ENCODE results near the gene DIS3.
"Not testable (repeated sequence)": the region's sequence is repeated elsewhere in the genome, so short reads cannot be mapped to it uniquely, and the experiment has no call there.

DIS3 gene

GRCh38 chr13:72781451-72782439, at the start of gene DIS3, which contains the start of gene PIBF1:
TSS of gene DIS3 (minus strand) at chr13:72781900. CDS start at chr13:72781832, 68 bp downstream.
TSS of gene PIBF1 (plus strand) at chr13:72782133. CDS start at chr13:72783470, 1,337 bp downstream.
- in situ Hi-C loops (cut with MboI; ENCODE audit: low sequenced_read_pairs), result no loop called here

- in situ Hi-C loops (cut with MboI; ENCODE audit: low sequenced_read_pairs), result no loop called here
Measured at GRCh38 chr13:72823724-72824123, 42.0 kb upstream of the DIS3 start.

- in situ Hi-C loops (cut with MboI; ENCODE audit: low sequenced_read_pairs), result no loop called here
Measured at GRCh38 chr13:72823081-72823480, 41.4 kb upstream of the DIS3 start.

GRCh38 chr13:72820898-72821279, 39.2 kb upstream of the DIS3 start:
- in situ Hi-C loops (cut with MboI; ENCODE audit: low sequenced_read_pairs), result no loop called here

- in situ Hi-C loops (cut with MboI; ENCODE audit: low sequenced_read_pairs), result no loop called here
Measured at GRCh38 chr13:72820156-72820897, 38.6 kb upstream of the DIS3 start.

- in situ Hi-C loops (cut with MboI; ENCODE audit: low sequenced_read_pairs), result no loop called here
Measured at GRCh38 chr13:72808917-72809500, 27.3 kb upstream of the DIS3 start.

GRCh38 chr13:72806514-72806913, 24.8 kb upstream of the DIS3 start:
- in situ Hi-C loops (cut with MboI; ENCODE audit: low sequenced_read_pairs), result not testable (repeated sequence)

- in situ Hi-C loops (cut with MboI; ENCODE audit: low sequenced_read_pairs), result no loop called here
Measured at GRCh38 chr13:72805676-72806346, 24.1 kb upstream of the DIS3 start.

GRCh38 chr13:72804301-72804700, 22.6 kb upstream of the DIS3 start:
- in situ Hi-C loops (cut with MboI; ENCODE audit: low sequenced_read_pairs), result no loop called here

- in situ Hi-C loops (cut with MboI; ENCODE audit: low sequenced_read_pairs), result no loop called here
Measured at GRCh38 chr13:72798817-72799216, 17.1 kb upstream of the DIS3 start.

GRCh38 chr13:72792640-72793039, 10.9 kb upstream of the DIS3 start:
- in situ Hi-C loops (cut with MboI; ENCODE audit: low sequenced_read_pairs), result no loop called here

GRCh38 chr13:72788831-72789230, 7.1 kb upstream of the DIS3 start:
- in situ Hi-C loops (cut with MboI; ENCODE audit: low sequenced_read_pairs), result no loop called here

GRCh38 chr13:72784679-72785078, 3.0 kb upstream of the DIS3 start:
- in situ Hi-C loops (cut with MboI; ENCODE audit: low sequenced_read_pairs), result not testable (repeated sequence)

- in situ Hi-C loops (cut with MboI; ENCODE audit: low sequenced_read_pairs), result no loop called here
Measured at GRCh38 chr13:72782717-72783116, 1.0 kb upstream of the DIS3 start.

- in situ Hi-C loops (cut with MboI; ENCODE audit: low sequenced_read_pairs), result no loop called here
Measured at GRCh38 chr13:72774019-72774418, 7.7 kb downstream of the DIS3 start.

GRCh38 chr13:72763411-72763810, 18.3 kb downstream of the DIS3 start:
- in situ Hi-C loops (cut with MboI; ENCODE audit: low sequenced_read_pairs), result no loop called here

GRCh38 chr13:72760189-72760588, 21.5 kb downstream of the DIS3 start:
- in situ Hi-C loops (cut with MboI; ENCODE audit: low sequenced_read_pairs), result no loop called here

GRCh38 chr13:72757792-72758535, 23.7 kb downstream of the DIS3 start:
- in situ Hi-C loops (cut with MboI; ENCODE audit: low sequenced_read_pairs), result no loop called here

- in situ Hi-C loops (cut with MboI; ENCODE audit: low sequenced_read_pairs), result no loop called here
Measured at GRCh38 chr13:72754111-72754510, 27.6 kb downstream of the DIS3 start.

- in situ Hi-C loops (cut with MboI; ENCODE audit: low sequenced_read_pairs), result no loop called here
Measured at GRCh38 chr13:72751220-72751619, 30.5 kb downstream of the DIS3 start.

Measured in HL-60/S4 treated with phorbol 12-myristate 13-acetate at 8.2 ng/mL for 4 days and 3 days (cell line).